Central memory CD8-positive, alpha-beta T cell (primary cell): ENCODE data around the gene VPS50.
"Not testable (repeated sequence)": the region's sequence is repeated elsewhere in the genome, so short reads cannot be mapped to it uniquely, and the experiment has no call there.

Source experiments
- ATAC-seq: fragments of 150-1000 bp; cut with Tn5 transposase; replicated peaks from 2 replicates; pipeline ENCODE4 v1.10.0; 2022; ENCODE audit warnings: mild to moderate bottlenecking, moderate FRiP score, moderate number of reproducible peaks; ENCODE audit not compliant: poor library complexity, severe bottlenecking; ENCODE audit errors: extremely low read depth
- DNase-seq, 2 donors: peaks; one replicate each; pipeline ENCODE4 v3.0.0; 2021; ENCODE audit warnings: low spot score in 2 of 2
- H3K27ac Mint-ChIP-seq: one replicate; pipeline ENCODE4 v1.8.0; 2022; ENCODE audit warnings: low read depth, mild to moderate bottlenecking, moderate library complexity, mixed read lengths
- H3K27me3 Mint-ChIP-seq: one replicate; pipeline ENCODE4 v1.8.0; 2022; ENCODE audit warnings: mixed read lengths
- H3K36me3 Mint-ChIP-seq: one replicate; pipeline ENCODE4 v1.8.0; 2022; ENCODE audit warnings: mild to moderate bottlenecking, moderate library complexity, mixed read lengths; ENCODE audit not compliant: insufficient read depth
- H3K4me1 Mint-ChIP-seq: one replicate; pipeline ENCODE4 v1.8.0; 2022; ENCODE audit warnings: mixed read lengths
- H3K4me3 Mint-ChIP-seq: one replicate; pipeline ENCODE4 v1.8.0; 2022; ENCODE audit warnings: mild to moderate bottlenecking, moderate library complexity, mixed read lengths
- H3K9me3 Mint-ChIP-seq: one replicate; pipeline ENCODE4 v1.8.0; 2022; ENCODE audit warnings: mixed read lengths

The VPS50 gene

GRCh38 chr7:93359520-93360198, 127.5 kb downstream of the VPS50 start:
- H3K9me3 Mint-ChIP-seq: no peaks in the 10 kb centered on the region
- no peak overlapping the region for H3K4me3 Mint-ChIP-seq
- ATAC-seq (no peak), DNase-seq (no peak)
- H3K27ac Mint-ChIP-seq: no peak overlapping the region
- H3K36me3 Mint-ChIP-seq: peaks cover 7% of the 10 kb centered on the region
- no peaks in the 10 kb centered on the region for H3K27me3 Mint-ChIP-seq
- no peaks in the 10 kb centered on the region for H3K4me1 Mint-ChIP-seq

GRCh38 chr7:93361853-93362252, 129.7 kb downstream of the VPS50 start:
- Mint-ChIP-seq H3K4me3 (no peak overlapping the region), H3K36me3 (peaks cover 6% of the 10 kb centered on the region), H3K27ac (no peak overlapping the region), H3K9me3 (no peaks in the 10 kb centered on the region), H3K27me3 (no peaks in the 10 kb centered on the region), H3K4me1 (no peaks in the 10 kb centered on the region)
- no peak for DNase-seq
- no peak for ATAC-seq

DNA sequence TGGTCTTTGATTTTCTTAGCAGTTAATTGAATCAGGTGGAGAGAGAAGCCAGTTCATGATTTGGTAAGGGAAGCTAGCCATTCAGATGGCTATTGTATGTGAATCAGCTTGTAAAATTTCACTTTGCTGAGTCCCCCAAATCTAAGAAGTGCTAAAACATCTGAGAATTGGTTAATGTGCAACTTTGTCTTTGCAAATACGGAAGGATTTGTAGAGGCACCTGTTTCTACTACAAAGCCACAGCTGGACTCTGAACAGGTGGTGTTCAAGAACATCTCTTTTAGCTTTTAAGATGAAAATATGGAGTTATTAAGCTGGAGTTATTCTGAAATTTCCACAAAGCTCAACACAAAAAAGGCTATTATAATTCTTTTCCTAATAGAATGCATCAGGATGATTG, 132.6 kb downstream of the VPS50 start:
- no peaks in the 10 kb centered on the region for H3K36me3 Mint-ChIP-seq
- no peak overlapping the region for H3K4me3 Mint-ChIP-seq
- no peak overlapping the region for H3K27ac Mint-ChIP-seq
- H3K27me3 Mint-ChIP-seq: peaks cover 8% of the 10 kb centered on the region
- H3K4me1 Mint-ChIP-seq: no peaks in the 10 kb centered on the region
- DNase-seq (no peak), ATAC-seq (no peak)
- H3K9me3 Mint-ChIP-seq: peaks cover 5% of the 10 kb centered on the region

DNA sequence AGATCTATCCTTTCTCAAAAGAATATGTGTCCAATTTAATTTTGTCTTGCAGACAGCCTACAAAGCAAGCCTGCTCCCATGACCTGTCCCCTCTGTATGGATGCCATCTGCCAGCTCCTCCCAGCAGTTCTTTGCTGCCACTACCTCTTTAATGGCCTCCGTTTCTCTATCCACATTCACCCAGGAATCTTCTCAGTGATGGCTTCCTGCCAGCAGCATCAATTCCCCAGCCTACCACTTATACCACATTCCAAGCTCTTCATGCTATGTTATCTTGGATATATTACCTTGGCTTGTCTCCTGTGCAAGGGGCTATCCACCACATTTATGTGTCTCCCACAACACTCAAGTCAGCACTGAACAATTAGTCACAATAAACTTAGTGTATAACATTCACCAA, 133.2 kb downstream of the VPS50 start:
- no peaks in the 10 kb centered on the region for H3K4me1 Mint-ChIP-seq
- H3K27ac Mint-ChIP-seq: no peak overlapping the region
- ATAC-seq: no peak
- DNase-seq: no peak
- no peaks in the 10 kb centered on the region for H3K36me3 Mint-ChIP-seq
- H3K9me3 Mint-ChIP-seq: peaks cover 5% of the 10 kb centered on the region
- peaks cover 8% of the 10 kb centered on the region for H3K27me3 Mint-ChIP-seq
- no peak overlapping the region for H3K4me3 Mint-ChIP-seq

DNA sequence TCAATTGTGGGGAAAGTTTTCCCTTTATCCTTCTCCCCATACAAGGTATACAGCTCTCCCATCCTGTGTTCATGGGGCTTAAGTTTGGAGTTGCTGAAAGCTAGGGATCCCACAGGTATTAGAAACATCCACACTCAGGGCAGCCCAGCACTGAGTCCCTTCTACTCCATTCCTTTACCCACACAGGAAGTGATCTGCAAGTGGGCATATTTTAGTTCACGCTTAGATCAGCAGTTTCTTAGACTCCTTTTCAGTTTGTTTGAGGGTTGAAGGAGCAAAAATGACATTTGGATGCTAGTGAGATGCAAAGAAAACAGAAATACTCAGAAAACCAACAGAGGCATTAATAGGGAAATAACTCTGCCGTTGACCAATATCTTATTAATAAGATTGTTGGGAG, 134.7 kb downstream of the VPS50 start:
- peaks cover 5% of the 10 kb centered on the region for H3K9me3 Mint-ChIP-seq
- H3K4me1 Mint-ChIP-seq: no peaks in the 10 kb centered on the region
- peaks cover 8% of the 10 kb centered on the region for H3K27me3 Mint-ChIP-seq
- no peaks in the 10 kb centered on the region for H3K36me3 Mint-ChIP-seq
- H3K4me3 Mint-ChIP-seq: no peak overlapping the region
- DNase-seq (no peak), ATAC-seq (no peak)
- no peak overlapping the region for H3K27ac Mint-ChIP-seq

- H3K36me3 Mint-ChIP-seq: no peaks in the 10 kb centered on the region
- H3K4me3 Mint-ChIP-seq: no peak overlapping the region
- H3K4me1 Mint-ChIP-seq: no peaks in the 10 kb centered on the region
- ATAC-seq: no peak
- peaks cover 12% of the 10 kb centered on the region for H3K27me3 Mint-ChIP-seq
- peaks cover 5% of the 10 kb centered on the region for H3K9me3 Mint-ChIP-seq
- DNase-seq: no peak
- H3K27ac Mint-ChIP-seq: no peak overlapping the region
Observed at GRCh38 chr7:93367254-93367653, 135.1 kb downstream of the VPS50 start.

DNA sequence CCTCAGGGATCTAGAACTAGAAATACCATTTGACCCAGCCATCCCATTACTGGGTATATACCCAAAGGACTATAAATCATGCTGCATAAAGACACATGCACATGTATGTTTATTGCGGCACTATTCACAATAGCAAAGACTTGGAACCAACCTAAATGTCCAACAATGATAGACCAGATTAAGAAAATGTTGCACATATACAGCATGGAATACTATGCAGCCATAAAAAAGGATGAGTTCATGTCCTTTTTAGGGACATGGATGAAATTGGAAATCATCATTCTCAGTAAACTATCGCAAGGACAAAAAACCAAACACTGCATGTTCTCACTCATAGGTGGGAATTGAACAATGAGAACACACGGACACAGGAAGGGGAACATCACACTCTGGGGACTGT, 138.8 kb downstream of the VPS50 start:
- H3K36me3 Mint-ChIP-seq, ATAC-seq, H3K27ac Mint-ChIP-seq, H3K9me3 Mint-ChIP-seq, H3K4me3 Mint-ChIP-seq, DNase-seq, H3K4me1 Mint-ChIP-seq: not testable (repeated sequence)
- H3K27me3 Mint-ChIP-seq: peaks cover 29% of the 10 kb centered on the region

DNA sequence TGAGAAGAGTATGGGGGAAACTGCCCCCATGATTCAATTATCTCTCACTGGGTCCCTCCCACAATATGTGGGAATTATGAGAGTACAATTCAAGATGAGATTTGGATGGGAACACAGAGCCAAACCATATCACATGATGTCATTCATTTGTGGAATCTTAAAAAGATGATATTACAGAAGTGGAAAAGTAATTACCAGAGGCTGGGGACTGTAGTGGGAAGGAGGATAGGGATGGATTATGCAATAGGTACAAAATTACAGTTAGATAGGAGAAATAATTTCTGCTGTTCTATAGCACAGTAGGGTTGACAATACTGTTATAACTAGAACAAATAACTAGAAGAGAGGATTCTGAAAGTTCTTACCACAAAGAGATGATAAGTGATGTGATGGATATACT, 141.4 kb downstream of the VPS50 start:
- no peak overlapping the region for H3K4me3 Mint-ChIP-seq
- H3K27me3 Mint-ChIP-seq: peaks cover 41% of the 10 kb centered on the region
- H3K27ac Mint-ChIP-seq: no peak overlapping the region
- peaks cover 5% of the 10 kb centered on the region for H3K9me3 Mint-ChIP-seq
- no peaks in the 10 kb centered on the region for H3K4me1 Mint-ChIP-seq
- DNase-seq (no peak), ATAC-seq (no peak)
- no peaks in the 10 kb centered on the region for H3K36me3 Mint-ChIP-seq

- Mint-ChIP-seq H3K27me3 (peaks cover 35% of the 10 kb centered on the region), H3K36me3 (no peaks in the 10 kb centered on the region), H3K9me3 (peaks cover under 1% of the 10 kb centered on the region), H3K4me1 (no peaks in the 10 kb centered on the region), H3K4me3 (no peak overlapping the region), H3K27ac (no peak overlapping the region)
- ATAC-seq (no peak), DNase-seq (no peak)
Observed at GRCh38 chr7:93374345-93374940, 142.3 kb downstream of the VPS50 start.

DNA sequence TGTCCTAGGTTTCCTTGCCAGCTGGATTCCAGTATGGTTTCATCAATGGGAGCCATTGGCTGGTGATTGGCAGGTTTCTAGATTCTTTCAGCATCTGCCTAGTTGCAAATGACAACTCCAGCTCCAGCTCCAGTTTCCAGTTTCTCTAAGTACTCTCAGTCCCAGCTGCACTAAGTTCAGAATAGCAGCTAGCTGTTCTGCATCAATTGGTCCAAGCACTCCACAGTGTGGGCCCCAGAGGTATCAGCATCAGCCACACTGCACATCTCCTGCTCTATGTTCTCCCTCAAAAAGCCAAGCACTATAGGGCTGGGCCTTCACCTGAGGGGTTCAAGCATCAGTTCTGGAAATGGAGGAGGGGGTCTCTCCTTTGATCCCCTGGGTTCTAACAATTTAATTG, 143.4 kb downstream of the VPS50 start:
- H3K27ac Mint-ChIP-seq: no peak overlapping the region
- no peaks in the 10 kb centered on the region for H3K9me3 Mint-ChIP-seq
- DNase-seq (no peak), ATAC-seq (no peak)
- H3K4me3 Mint-ChIP-seq: no peak overlapping the region
- H3K4me1 Mint-ChIP-seq: no peaks in the 10 kb centered on the region
- H3K27me3 Mint-ChIP-seq: peaks cover 33% of the 10 kb centered on the region
- H3K36me3 Mint-ChIP-seq: no peaks in the 10 kb centered on the region

DNA sequence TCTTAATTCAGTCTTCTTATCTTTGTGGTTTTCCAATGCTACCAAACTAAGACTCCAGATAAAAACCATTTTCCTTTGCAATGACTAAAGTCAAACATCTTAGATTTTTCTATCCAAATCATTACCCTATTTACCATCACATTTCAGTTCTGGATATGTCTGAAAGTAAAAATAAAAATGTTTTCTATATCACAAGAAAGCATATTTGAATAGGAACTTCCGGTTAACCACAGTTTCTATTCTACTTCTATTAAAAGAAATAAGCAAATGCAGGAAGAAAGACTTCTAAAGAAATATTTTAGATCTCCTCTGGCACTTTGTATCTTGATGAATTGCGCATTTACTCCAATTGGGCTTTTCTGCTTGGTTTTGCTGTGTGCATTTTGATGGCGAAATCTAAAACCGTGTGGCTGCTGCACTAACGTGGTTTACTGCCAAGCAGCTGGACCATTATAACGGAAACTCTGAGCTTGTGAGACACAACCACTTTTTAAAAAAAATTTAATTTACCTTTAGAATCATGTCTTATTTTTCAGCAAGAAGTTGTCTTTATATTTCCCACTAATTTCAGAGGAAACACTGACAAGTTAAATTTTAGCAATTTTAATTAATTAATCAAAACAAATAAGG, 146.1 kb downstream of the VPS50 start:
- Mint-ChIP-seq H3K4me1 (no peaks in the 10 kb centered on the region), H3K36me3 (peaks cover 2% of the 10 kb centered on the region), H3K27ac (no peak overlapping the region), H3K9me3 (no peaks in the 10 kb centered on the region), H3K4me3 (no peak overlapping the region), H3K27me3 (peaks cover 26% of the 10 kb centered on the region)
- ATAC-seq: no peak
- DNase-seq: no peak

- Mint-ChIP-seq H3K36me3 (peaks cover 2% of the 10 kb centered on the region), H3K9me3 (no peaks in the 10 kb centered on the region), H3K27me3 (peaks cover 44% of the 10 kb centered on the region), H3K27ac (no peak overlapping the region), H3K4me1 (no peaks in the 10 kb centered on the region), H3K4me3 (no peak overlapping the region)
- no peak for ATAC-seq
- no peak for DNase-seq
Observed at GRCh38 chr7:93382362-93382761, 150.2 kb downstream of the VPS50 start.

GRCh38 chr7:93390660-93391059, 158.5 kb downstream of the VPS50 start:
- Mint-ChIP-seq H3K9me3 (no peaks in the 10 kb centered on the region), H3K4me1 (no peaks in the 10 kb centered on the region), H3K27me3 (peaks cover 26% of the 10 kb centered on the region), H3K27ac (no peak overlapping the region), H3K4me3 (no peak overlapping the region), H3K36me3 (no peaks in the 10 kb centered on the region)
- ATAC-seq (no peak), DNase-seq (no peak)
